K562 (cell line): ENCODE data around the gene LYPD6B. TPM values are rescaled to one million over a fixed set of nuclear protein-coding genes. Genes with fewer than 3 reads are reported as not detected.

Source experiments
- ATAC-seq: fragments of 200-7000 bp; cut with Tn5 transposase; 3 replicates; pipeline ENCODE4 v1.9.1; 2020; ENCODE audit warnings: moderate library complexity
- BruUV-seq: library from RNA; stranded (reverse); fragments of 400-500 nt; replicated peaks from 2 replicates; lab custom pipeline; 2021; lab: Mats Ljungman, UMichigan
- CTCF ChIA-PET: fragments of 300-600 bp; formaldehyde crosslinking; extraction: SDS; loops from one replicate; lab custom pipeline; 2021; ENCODE audit warnings: low intra/inter-chr PET ratio; lab: Yijun Ruan, JAX
- POLR2A ChIA-PET: fragments of 300-600, 350-650 bp; sonication (Branson Sonifier 250); formaldehyde crosslinking; extraction: SDS; loops from one replicate; lab custom pipeline; 2021; ENCODE audit warnings: antibody characterized with exemption, inconsistent platforms; lab: Yijun Ruan, JAX
- DNase-seq, 4 experiments: peaks; one replicate each; pipeline versions ENCODE4 v3.0.0 to v3.0.0-alpha.2; 2011 to 2018; ENCODE audit warnings: low spot score in 3 of 4, mixed read lengths in 3 of 4; ENCODE audit errors: extremely low read depth in 1 of 4
- FAIRE-seq: peaks from 2 replicates; lab custom pipeline; 2011; peaks lifted over from hg19 to GRCh38; lab: Jason Lieb, UNC
- H2AFZ ChIP-seq: 2 replicates; pipeline ENCODE4 v1.6.0; 2011; ENCODE audit warnings: low read depth, low read length, control low read depth, inconsistent platforms
- H3K27ac ChIP-seq: fragments of 200-600 bp; 3 replicates; pipeline ENCODE4 v1.8.0; 2011; ENCODE audit warnings: low read depth, mild to moderate bottlenecking, control low read depth, inconsistent platforms, low read length, moderate library complexity, mixed read lengths; ENCODE audit errors: extremely low read depth
- H3K27me3 ChIP-seq, 2 experiments: fragments of 300-600 bp in 1 of 2; 2 replicates in 1 of 2; 3 replicates in 1 of 2; pipeline versions ENCODE4 v1.6.0 to v1.8.0; 2011; ENCODE audit warnings: inconsistent platforms in 2 of 2, low read length in 2 of 2, mild to moderate bottlenecking in 1 of 2, mixed read lengths in 1 of 2, moderate library complexity in 1 of 2; ENCODE audit not compliant: control insufficient read depth in 2 of 2, insufficient read depth in 2 of 2
- H3K36me3 ChIP-seq: fragments of 300-600 bp; 3 replicates; pipeline ENCODE4 v1.8.0; 2011; ENCODE audit warnings: mild to moderate bottlenecking, low read length, inconsistent platforms; ENCODE audit not compliant: control insufficient read depth, insufficient read depth
- H3K4me1 ChIP-seq, 2 experiments: fragments of 200-600 bp in 1 of 2; replicated peaks in 1 of 2; 2 replicates in 1 of 2; 3 replicates in 1 of 2; pipeline versions ENCODE4 v1.5.1 to v1.8.0; 2011; ENCODE audit warnings: inconsistent platforms in 2 of 2, low read length in 2 of 2, mild to moderate bottlenecking in 1 of 2, mixed read lengths in 1 of 2, moderate library complexity in 1 of 2; ENCODE audit not compliant: control insufficient read depth in 2 of 2, insufficient read depth in 2 of 2
- H3K4me2 ChIP-seq: 2 replicates; pipeline ENCODE4 v1.6.1; 2011; ENCODE audit warnings: low read length, control low read depth, inconsistent platforms, mixed read lengths; ENCODE audit not compliant: insufficient read depth
- H3K4me3 ChIP-seq: fragments of 200-600 bp; sonication (generic), shearing (Covaris generic); 2 replicates; pipeline ENCODE4 v1.5.1; 2016; ENCODE audit warnings: control low read depth, inconsistent platforms
- H3K79me2 ChIP-seq: fragments of 200-600 bp; 3 replicates; pipeline ENCODE4 v1.8.0; 2011; ENCODE audit warnings: low read length, inconsistent platforms; ENCODE audit not compliant: control insufficient read depth, insufficient read depth
- H3K9ac ChIP-seq, 2 experiments: 2 replicates each; pipeline versions ENCODE4 v1.6.0 to v1.6.1; 2011; ENCODE audit warnings: low read depth in 2 of 2, low read length in 2 of 2, control low read depth in 1 of 2, inconsistent platforms in 1 of 2, mild to moderate bottlenecking in 1 of 2, mixed read lengths in 1 of 2; ENCODE audit not compliant: insufficient read depth in 1 of 2
- H3K9me1 ChIP-seq: one replicate; pipeline ENCODE4 v1.6.0; 2011; ENCODE audit warnings: inconsistent platforms, mild to moderate bottlenecking, low read length, moderate library complexity; ENCODE audit not compliant: control insufficient read depth, insufficient read depth
- H3K9me3 ChIP-seq: replicated peaks from 2 replicates; pipeline ENCODE4 v1.5.1; 2011; ENCODE audit warnings: low read depth, low read length, inconsistent platforms; ENCODE audit not compliant: control insufficient read depth, insufficient read depth
- H4K20me1 ChIP-seq: replicated peaks from 2 replicates; pipeline ENCODE4 v1.6.1; 2011; ENCODE audit warnings: low read length, inconsistent platforms, mixed read lengths; ENCODE audit not compliant: control insufficient read depth, insufficient read depth
- CCAR2 ChIP-seq: fragments of 200-400 bp; formaldehyde crosslinking; IDR thresholded peaks from 2 replicates; pipeline ENCODE4 v1.6.1; 2017; ENCODE audit warnings: mild to moderate bottlenecking, low read depth, low read length
- FOS ChIP-seq: IDR thresholded peaks from 3 replicates; pipeline ENCODE4 v1.6.1; 2011; ENCODE audit not compliant: insufficient read length; ENCODE audit errors: extremely low read depth
- HNRNPH1 ChIP-seq: fragments of 200-400 bp; formaldehyde crosslinking; optimal IDR thresholded peaks from 2 replicates; pipeline ENCODE3; 2017; ENCODE audit warnings: low read depth, mild to moderate bottlenecking, low read length, moderate library complexity
- MAFF ChIP-seq: IDR thresholded peaks from 2 replicates; pipeline ENCODE4 v1.6.1; 2012; ENCODE audit warnings: low read length, improper control_type of control experiment
- NCOA2 ChIP-seq, 2 experiments: fragments of 450-650 bp; IDR thresholded peaks; 2 replicates each; pipeline ENCODE4 v1.6.1; 2018; ENCODE audit warnings: mild to moderate bottlenecking in 2 of 2, moderate library complexity in 1 of 2; ENCODE audit not compliant: partially characterized antibody in 2 of 2
- NCOR1 ChIP-seq: fragments of 450-650 bp; IDR thresholded peaks from 2 replicates; pipeline ENCODE4 v1.6.1; 2016; ENCODE audit warnings: mild to moderate bottlenecking, moderate library complexity
- RBM14 ChIP-seq: fragments of 200-400 bp; formaldehyde crosslinking; IDR thresholded peaks from 2 replicates; pipeline ENCODE4 v1.6.1; 2018; ENCODE audit warnings: low read depth, mild to moderate bottlenecking, low read length, moderate library complexity, borderline replicate concordance; ENCODE audit not compliant: insufficient read depth
- RUNX1 ChIP-seq: sonication (generic); IDR thresholded peaks from 2 replicates; pipeline ENCODE4 v1.6.1; 2016; ENCODE audit warnings: antibody characterized with exemption, low read depth
- YY1 ChIP-seq, 3 experiments: IDR thresholded peaks; 2 replicates each; pipeline ENCODE4 v1.6.1; 2011; ENCODE audit warnings: low read length in 2 of 3, mild to moderate bottlenecking in 2 of 3, moderate library complexity in 2 of 3, borderline replicate concordance in 1 of 3, control low read depth in 1 of 3, low read depth in 1 of 3; ENCODE audit not compliant: insufficient read depth in 3 of 3, insufficient replicate concordance in 2 of 3, control insufficient read depth in 1 of 3, insufficient read length in 1 of 3; ENCODE audit errors: extremely low read depth in 1 of 3
- ZNF224 ChIP-seq: sonication (generic); formaldehyde crosslinking; IDR thresholded peaks from 2 replicates; pipeline ENCODE4 v1.8.0; 2022; ENCODE audit warnings: mild to moderate bottlenecking, missing genetic modification reagents
- ZNF384 ChIP-seq: IDR thresholded peaks from 2 replicates; pipeline ENCODE4 v1.6.1; 2012; ENCODE audit warnings: low read depth, low read length, improper control_type of control experiment
- ZNF696 ChIP-seq: fragments of 250-450 bp; sonication (Bioruptor Pico); conservative IDR thresholded peaks from 2 replicates; pipeline ENCODE4 v1.4.0; 2020; ENCODE audit warnings: mild to moderate bottlenecking, moderate library complexity
- ZZZ3 ChIP-seq: fragments of 450-650 bp; IDR thresholded peaks from 2 replicates; pipeline ENCODE4 v1.6.1; 2016; ENCODE audit warnings: antibody characterized with exemption, mild to moderate bottlenecking, moderate library complexity
- WGBS: fragments of 100-300 bp; shearing (Covaris generic); methylation state at CpG from one replicate; pipeline ENCODE4 v1.1.6; 2016; ENCODE audit warnings: low coverage, mixed read lengths; ENCODE audit not compliant: insufficient coverage; ENCODE audit errors: missing lambda C conversion rate; 5-methylcytosine and 5-hydroxymethylcytosine counted together
- in situ Hi-C: fragments of 300-500 bp; cut with MboI; formaldehyde crosslinking; loops from 4 replicates; pipeline ENCODE4 v1.15.0; 2018; ENCODE audit warnings: inconsistent platforms, mixed read lengths
- intact Hi-C: fragments of 100-400 bp; cut with micrococcal nuclease; formaldehyde crosslinking; loops from 2 replicates; pipeline ENCODE4 v1.14.2; 2022
- polyA plus RNA-seq, 8 experiments: library from polyadenylated mRNA; depleted of rRNA in 4 of 8; stranded (reverse) in 5 of 8; unstranded in 3 of 8; fragments of >200 nt; fragmentation: Nextera tagmentation in 2 of 8; fragmentation: Illumina TruSeq in 1 of 8; extraction: Ambion mirVana in 2 of 8; extraction: Trizol in 1 of 8; gene quantifications; 2 replicates each; pipeline versions ENCODE4 v1.2.1 to v1.2.3, GENCODE V29; 2011 to 2014; ENCODE audit warnings: inconsistent platforms in 1 of 8, missing spikeins in 1 of 8
- total RNA-seq, 7 experiments: library from RNA; depleted of rRNA in 6 of 7; stranded (reverse); fragments of >200 nt in 6 of 7; fragmentation: Illumina TruSeq in 2 of 7; extraction: Trizol in 2 of 7; gene quantifications; 2 replicates each; pipeline versions ENCODE4 v1.2.1 to v1.2.3, GENCODE V29; 2011 to 2021; ENCODE audit warnings: low replicate concordance in 1 of 7
- TF ChIP-seq, protein P1 (sequence below): fragments of 450-650 bp; IDR thresholded peaks from 2 replicates; pipeline ENCODE4 v1.6.1; 2018; ENCODE audit not compliant: partially characterized antibody
- TF ChIP-seq, protein P2 (sequence below), 2 experiments: fragments of 450-650 bp; IDR thresholded peaks; 2 replicates each; pipeline ENCODE4 v1.6.1; 2016

LYPD6B gene
- total and polyA plus RNA-seq, 9 of the 15 experiments (the other 6 are each of a cell fraction or from before 2014, with no cell fraction given) = not detected

DNA sequence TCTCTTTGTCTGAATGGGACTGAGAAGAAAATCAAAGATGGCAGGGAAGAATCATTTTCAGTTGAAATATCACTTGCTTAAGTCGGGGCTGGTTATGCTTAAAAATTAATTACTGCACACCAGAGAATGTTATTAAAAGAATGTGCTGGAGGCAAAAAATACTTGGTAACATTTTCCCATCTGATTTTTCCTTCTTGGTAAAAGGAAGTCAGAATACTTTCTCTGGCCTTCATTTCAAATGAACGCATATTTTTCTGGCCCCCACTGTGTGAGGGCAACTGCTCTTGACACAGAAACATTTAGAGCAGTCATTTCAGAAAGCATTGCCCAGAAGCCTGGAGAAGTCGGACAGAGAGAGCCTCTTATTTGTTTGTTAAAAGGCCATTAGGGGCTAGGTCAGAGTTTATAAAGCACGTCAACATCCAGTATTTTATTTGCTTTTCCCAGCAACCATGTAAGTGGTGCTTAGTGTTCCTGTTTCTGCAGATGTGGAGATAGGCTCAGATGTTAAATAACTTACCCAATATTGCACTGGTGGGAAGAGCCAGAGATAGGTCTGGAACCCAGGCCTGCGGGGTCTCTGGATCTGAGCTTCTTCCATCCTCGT is 32.9 kb upstream of the LYPD6B start:
- no peak overlapping the region for H3K9ac ChIP-seq
- no TSS peak for BruUV-seq
- H3K79me2 ChIP-seq = no peaks in the 10 kb centered on the region
- H3K27ac ChIP-seq = no peak overlapping the region
- intact Hi-C loops = no loop called here
- ChIA-PET CTCF (no interaction called here), POLR2A (interaction anchor here (1.7 kb wide), 1 partner anchor 10 kb away, joined by 5 read pairs; no protein-coding TSS in a partner anchor)
- DNase-seq (no peak), FAIRE-seq (no peak), ATAC-seq (no peak)
- H3K36me3 ChIP-seq = no peaks in the 10 kb centered on the region
- no peak overlapping the region for H3K4me2 ChIP-seq
- in situ Hi-C loops = no loop called here
- H3K4me3 ChIP-seq = no peak overlapping the region
- H3K9me1 ChIP-seq = no peaks in the 10 kb centered on the region
- peaks cover 25 to 45% of the 10 kb centered on the region in 2 experiments; a peak in 4 of 5 replicates for H3K27me3 ChIP-seq
- no peak overlapping the region for H2AFZ ChIP-seq
- no peaks in the 10 kb centered on the region for H4K20me1 ChIP-seq
- H3K4me1 ChIP-seq = peaks cover 0 to 6% of the 10 kb centered on the region in 2 experiments; a peak in 1 of 5 replicates
- under 1% methylated on average over 6 of the region's 6 CpGs for WGBS
- H3K9me3 ChIP-seq = no peaks in the 10 kb centered on the region
- no peak for TF ChIP-seq NCOA2 (IDR thresholded peaks at IDR 0.05; ENCODE audit: partially characterized antibody in 2 of 2)
- TF ChIP-seq, protein P1, sequence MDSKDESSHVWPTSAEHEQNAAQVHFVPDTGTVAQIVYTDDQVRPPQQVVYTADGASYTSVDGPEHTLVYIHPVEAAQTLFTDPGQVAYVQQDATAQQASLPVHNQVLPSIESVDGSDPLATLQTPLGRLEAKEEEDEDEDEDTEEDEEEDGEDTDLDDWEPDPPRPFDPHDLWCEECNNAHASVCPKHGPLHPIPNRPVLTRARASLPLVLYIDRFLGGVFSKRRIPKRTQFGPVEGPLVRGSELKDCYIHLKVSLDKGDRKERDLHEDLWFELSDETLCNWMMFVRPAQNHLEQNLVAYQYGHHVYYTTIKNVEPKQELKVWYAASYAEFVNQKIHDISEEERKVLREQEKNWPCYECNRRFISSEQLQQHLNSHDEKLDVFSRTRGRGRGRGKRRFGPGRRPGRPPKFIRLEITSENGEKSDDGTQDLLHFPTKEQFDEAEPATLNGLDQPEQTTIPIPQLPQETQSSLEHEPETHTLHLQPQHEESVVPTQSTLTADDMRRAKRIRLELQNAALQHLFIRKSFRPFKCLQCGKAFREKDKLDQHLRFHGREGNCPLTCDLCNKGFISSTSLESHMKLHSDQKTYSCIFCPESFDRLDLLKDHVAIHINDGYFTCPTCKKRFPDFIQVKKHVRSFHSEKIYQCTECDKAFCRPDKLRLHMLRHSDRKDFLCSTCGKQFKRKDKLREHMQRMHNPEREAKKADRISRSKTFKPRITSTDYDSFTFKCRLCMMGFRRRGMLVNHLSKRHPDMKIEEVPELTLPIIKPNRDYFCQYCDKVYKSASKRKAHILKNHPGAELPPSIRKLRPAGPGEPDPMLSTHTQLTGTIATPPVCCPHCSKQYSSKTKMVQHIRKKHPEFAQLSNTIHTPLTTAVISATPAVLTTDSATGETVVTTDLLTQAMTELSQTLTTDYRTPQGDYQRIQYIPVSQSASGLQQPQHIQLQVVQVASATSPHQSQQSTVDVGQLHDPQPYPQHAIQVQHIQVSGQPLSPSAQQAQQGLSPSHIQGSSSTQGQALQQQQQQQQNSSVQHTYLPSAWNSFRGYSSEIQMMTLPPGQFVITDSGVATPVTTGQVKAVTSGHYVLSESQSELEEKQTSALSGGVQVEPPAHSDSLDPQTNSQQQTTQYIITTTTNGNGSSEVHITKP = no peak
- no peak for TF ChIP-seq ZNF384
- TF ChIP-seq FOS = no peak
- no peak for TF ChIP-seq MAFF
- no peak for TF ChIP-seq RUNX1
- TF ChIP-seq, protein P2, sequence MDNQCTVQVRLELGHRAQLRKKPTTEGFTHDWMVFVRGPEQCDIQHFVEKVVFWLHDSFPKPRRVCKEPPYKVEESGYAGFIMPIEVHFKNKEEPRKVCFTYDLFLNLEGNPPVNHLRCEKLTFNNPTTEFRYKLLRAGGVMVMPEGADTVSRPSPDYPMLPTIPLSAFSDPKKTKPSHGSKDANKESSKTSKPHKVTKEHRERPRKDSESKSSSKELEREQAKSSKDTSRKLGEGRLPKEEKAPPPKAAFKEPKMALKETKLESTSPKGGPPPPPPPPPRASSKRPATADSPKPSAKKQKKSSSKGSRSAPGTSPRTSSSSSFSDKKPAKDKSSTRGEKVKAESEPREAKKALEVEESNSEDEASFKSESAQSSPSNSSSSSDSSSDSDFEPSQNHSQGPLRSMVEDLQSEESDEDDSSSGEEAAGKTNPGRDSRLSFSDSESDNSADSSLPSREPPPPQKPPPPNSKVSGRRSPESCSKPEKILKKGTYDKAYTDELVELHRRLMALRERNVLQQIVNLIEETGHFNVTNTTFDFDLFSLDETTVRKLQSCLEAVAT (IDR thresholded peaks at IDR 0.05) = no peak
- no peak for TF ChIP-seq RBM14
- TF ChIP-seq ZNF696 = no peak
- TF ChIP-seq ZZZ3 = no peak
- no peak for TF ChIP-seq ZNF224 (CRISPR knock-in tag)
- TF ChIP-seq YY1 (IDR thresholded peaks at IDR 0.05; ENCODE audit: borderline replicate concordance in 1 of 3, control insufficient read depth in 1 of 3, extremely low read depth in 1 of 3, insufficient read depth in 3 of 3, insufficient read length in 1 of 3, insufficient replicate concordance in 2 of 3, low read depth in 1 of 3, low read length in 2 of 3) = no peak
- TF ChIP-seq CCAR2 = no peak
- no peak for TF ChIP-seq NCOR1
- no peak for TF ChIP-seq HNRNPH1
